Mammary epithelial cell (primary cell): ENCODE results near the gene IAPP.

Source experiments
- CTCF ChIP-seq, 2 donors: IDR thresholded peaks in 1 of 2; conservative IDR thresholded peaks in 1 of 2; 2 replicates each; pipeline ENCODE4 v1.5.1; 2011 to 2012; ENCODE audit warnings: inconsistent platforms in 2 of 2, low read length in 2 of 2, mild to moderate bottlenecking in 2 of 2, control low read depth in 1 of 2, low read depth in 1 of 2; ENCODE audit not compliant: insufficient read depth in 1 of 2; ENCODE audit errors: extremely low read depth in 1 of 2
- EZH2 ChIP-seq: IDR thresholded peaks from 2 replicates; pipeline ENCODE4 v1.6.1; 2012; ENCODE audit warnings: low read length, inconsistent platforms, borderline replicate concordance

DNA sequence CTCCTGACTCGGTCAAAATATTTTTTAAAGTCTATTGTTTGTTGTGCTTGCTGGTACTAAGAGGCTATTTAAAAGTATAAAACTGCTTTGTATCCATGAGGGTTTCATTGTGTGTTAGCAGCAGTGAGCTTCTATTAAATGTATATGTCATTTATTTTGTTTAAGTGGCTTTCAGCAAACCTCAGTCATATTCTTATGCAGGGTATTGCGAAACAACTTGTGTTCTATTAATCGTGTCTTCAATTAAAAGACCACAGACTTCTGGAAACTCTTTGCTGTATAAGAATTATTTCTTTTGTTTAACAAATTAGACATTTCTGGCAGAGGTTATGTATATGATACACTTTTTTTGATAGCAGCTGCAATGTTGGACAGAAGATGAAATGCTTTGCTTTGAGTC, 6.5 kb downstream of the IAPP start:
- TF ChIP-seq EZH2 (no peak), CTCF (conservative IDR thresholded peaks at IDR 0.05 in 1 of 2, IDR thresholded peaks at IDR 0.05 in 1 of 2; ENCODE audit: extremely low read depth in 1 of 2, insufficient read depth in 1 of 2, low read depth in 1 of 2, low read length in 2 of 2) (no peak)
